CD4-positive, alpha-beta T cell treated with Interleukin-15 for 4 hours (primary cell): Measurements from ENCODE around the gene NFKBIE.
"Not testable (repeated sequence)": the region's sequence is repeated elsewhere in the genome, so short reads cannot be mapped to it uniquely, and the experiment has no call there.

Source experiments
- DNase-seq: peaks from one replicate; pipeline ENCODE4 v3.0.0-alpha.2; 2020; ENCODE audit warnings: low spot score

The NFKBIE gene

DNA sequence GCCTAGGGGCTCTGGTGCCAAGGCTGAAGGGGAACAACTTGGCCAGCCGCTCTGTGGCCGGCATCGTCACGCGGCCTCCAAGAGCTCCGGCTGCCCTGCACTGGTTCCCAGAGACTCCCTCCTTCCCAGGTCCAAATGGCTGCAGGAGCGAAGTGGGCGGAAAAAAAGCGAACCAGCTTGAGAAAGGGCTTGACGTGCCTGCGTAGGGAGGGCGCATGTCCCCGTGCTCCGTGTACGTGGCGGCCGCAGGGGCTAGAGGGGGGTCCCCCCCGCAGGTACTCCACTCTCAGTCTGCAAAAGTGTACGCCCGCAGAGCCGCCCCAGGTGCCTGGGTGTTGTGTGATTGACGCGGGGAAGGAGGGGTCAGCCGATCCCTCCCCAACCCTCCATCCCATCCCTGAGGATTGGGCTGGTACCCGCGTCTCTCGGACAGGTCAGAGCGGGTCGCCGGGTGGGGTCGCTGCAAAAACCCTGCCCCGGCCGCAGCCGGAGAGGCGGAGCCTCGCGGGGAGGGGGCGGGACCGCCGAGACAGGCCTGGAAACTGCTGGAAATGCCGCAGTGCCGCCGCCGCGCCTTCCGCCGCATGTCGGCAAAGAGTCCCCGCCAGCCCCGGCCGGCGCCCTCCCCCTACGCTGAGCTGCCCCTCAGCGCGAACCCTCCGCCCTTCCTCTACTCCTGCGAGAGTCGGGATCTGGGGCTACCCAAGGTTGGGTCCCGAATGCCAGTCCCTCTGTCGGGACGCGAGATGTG is 19.3 kb downstream of the NFKBIE start:
- peak; percentile 80 for DNase-seq

DNA sequence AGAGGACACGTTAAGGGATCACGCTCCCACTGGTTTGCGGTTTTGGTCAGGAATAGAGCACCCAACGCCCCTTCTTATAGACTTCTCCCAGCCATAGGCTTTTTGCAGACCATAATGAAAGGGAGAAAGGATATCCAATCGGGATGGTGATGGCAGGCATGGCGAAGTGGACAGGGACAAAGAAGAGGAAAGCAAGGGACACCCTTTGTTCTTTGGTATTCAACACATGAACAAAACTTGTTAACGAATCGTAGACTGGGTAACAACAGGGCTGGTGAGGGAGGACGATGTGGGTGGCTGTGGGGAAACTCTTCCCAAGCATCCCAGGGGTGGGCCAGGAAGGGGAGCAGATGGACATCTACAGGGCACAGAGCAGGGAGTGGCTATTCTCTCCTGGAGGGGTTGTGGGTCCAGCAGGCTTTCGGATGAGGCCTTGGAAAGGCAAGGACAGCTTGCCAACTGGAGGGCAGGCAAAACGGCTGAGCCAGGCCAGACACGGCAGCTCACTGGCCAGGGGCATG is 19.9 kb downstream of the NFKBIE start:
- DNase-seq = no peak

DNA sequence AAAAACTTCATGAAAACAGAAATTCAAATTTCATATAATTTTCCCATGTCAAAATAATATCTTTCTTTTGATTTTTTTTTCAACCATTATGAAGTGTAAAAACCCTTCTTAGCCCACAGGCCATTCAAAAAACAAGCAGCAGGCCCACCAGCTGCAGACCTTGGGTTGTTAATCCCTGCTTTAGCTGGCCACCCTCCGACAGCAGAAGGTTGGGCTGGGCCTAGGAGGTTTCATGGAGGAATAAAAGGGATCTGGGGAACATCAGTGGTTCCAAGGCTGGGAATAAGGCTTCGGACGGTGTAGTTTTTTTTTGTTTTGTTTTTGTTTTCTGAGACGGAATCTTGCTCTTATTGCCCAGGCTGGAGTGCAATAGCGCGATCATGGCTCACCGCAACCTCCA is 22.0 kb downstream of the NFKBIE start:
- no peak for DNase-seq

DNA sequence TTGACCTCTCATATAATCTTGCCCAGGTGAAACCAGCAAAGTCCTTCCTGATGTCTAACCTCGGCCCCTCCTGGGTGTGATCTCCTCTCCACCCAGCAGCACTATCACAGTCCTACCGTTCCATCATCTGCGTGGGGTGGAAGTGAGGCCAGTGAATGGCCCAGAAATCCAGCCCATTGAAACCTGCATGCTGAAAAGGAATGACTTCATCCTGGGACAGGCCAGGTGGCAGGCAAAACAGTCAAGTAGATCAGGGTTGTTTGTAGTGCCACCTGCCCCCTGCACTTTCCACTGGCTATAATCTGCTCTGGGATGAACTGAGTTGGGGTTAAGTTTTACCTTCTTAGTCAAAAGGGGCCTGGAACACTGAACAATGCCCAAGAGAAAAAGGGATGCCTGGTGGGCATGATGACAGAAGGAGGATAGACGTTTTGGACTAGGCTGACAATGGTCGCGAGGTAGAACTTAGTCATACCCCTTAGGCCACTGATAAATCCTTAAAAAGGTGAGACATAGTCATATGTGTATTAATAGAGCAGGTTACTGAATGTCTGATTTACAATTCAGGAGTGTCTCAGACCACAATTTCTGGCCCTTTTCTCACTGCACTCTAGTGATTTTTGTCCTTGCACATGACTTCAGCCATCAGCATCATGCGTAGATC is 26.5 kb downstream of the NFKBIE start:
- DNase-seq = no peak

DNA sequence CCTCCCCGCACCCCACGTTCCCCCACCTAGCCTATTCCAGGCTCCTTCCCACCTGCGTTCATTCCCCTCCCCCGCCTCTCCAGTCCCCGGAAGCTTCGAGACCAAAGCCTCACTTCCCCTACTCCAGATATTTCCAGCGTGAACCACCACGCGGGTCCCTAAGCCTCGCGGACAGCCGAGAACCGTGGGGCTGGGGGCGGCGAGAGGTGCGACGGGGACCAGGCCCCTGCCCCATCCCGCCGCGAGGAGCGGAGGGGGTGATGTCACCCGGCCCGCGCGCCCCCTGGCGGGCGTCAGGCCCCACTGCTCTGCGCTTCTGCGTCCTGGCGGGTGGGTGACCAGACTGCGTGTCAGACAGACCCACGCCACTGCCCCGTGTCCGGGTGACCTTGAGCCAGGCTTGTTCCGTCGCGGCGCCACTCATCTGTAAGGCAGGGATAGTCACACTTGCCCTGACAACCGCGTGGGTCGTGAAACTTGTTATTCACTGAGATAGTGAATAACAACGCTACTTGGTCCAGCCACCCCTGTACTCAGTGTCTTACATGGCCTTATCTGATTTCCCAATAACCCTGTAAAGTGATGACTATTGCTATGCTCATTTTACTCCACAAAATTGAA is 27.4 kb downstream of the NFKBIE start:
- peak; percentile 77 for DNase-seq

DNA sequence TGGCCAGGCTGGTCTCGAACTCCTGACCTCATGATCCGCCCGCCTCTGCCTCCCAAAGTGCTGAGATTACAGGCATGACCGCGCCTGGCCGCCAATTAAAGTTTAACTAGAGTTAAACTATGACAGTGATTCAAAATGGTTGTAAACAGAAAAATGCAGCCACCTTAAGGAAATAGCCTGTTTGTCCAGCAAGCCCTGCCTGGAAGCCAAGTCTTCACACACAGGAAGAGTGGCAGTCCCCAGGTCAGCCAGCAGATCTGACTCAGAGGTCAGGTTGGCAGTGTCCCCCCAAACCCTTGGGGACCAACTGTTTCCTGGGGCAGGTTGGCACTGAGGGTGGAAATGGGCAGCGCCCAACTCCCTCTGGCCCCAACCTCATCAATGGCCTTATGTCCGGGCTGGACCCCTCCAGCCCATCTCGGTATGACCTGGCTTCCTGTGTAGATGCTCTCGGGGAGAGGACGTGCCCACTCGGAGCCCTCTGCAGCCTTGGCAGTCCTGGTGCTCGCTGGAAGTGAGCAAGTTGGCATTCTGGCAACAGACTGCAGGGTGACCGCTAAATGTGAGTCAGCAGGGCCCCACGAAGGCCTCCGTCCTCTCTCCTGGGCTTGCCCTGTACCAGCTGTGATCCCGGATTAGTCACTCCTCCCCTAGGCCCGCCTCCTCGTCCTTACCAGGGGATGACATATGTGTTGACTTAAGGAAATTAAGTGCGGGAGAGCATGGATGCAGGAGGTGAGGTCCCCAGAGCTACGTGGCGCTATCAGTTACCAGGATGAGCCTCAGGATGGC is 28.1 kb downstream of the NFKBIE start:
- peak; percentile 82 for DNase-seq

DNA sequence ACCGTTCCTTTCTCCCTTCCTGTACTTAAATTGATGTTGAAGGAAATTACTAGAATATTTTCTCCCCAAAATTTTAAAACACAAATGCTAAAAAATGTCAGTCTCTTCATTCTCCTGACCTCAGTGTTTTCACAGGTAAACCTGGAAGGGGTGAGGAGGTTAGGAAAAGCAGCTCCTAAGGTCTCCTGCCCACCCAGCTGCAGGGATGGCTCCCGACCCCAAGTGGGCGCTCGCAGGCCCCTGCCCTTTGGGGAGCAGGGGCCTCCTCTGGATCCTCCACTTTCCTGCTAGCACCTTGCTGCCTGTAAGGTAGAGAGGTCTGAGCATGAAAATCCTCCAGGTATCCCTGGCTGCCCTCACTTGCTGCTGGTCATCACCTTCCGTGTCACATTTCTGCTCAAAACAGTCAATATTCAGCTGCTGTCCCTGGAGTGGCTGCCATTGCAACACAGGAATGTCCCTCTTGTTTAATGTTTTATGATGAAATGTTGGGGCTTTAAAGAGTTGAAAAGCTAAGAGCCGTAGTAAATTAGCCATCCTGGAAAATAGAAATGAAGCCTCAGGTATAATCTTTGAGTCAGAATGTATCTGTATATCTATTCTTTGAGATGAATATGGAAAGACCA is 29.3 kb downstream of the NFKBIE start:
- no peak for DNase-seq

DNA sequence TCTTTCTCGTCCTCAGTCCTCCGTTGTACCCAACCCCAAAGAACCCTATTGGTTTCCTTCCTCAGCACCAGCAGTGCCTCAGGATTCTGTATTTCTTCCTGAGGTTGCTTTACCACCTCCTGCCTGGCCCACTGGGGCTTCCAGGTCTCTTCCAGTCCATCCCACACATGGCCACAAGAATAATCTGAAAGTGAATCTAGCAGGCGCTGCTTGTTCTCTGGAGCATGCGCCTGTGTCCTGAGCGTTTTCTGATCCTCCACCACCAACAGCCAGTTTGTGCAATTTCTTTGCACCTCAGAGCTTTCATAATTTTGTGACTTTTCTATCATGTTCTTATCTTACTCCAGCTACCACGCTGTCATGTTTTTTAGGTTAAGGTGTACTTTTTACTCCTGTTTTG is 30.1 kb downstream of the NFKBIE start:
- no peak for DNase-seq

DNA sequence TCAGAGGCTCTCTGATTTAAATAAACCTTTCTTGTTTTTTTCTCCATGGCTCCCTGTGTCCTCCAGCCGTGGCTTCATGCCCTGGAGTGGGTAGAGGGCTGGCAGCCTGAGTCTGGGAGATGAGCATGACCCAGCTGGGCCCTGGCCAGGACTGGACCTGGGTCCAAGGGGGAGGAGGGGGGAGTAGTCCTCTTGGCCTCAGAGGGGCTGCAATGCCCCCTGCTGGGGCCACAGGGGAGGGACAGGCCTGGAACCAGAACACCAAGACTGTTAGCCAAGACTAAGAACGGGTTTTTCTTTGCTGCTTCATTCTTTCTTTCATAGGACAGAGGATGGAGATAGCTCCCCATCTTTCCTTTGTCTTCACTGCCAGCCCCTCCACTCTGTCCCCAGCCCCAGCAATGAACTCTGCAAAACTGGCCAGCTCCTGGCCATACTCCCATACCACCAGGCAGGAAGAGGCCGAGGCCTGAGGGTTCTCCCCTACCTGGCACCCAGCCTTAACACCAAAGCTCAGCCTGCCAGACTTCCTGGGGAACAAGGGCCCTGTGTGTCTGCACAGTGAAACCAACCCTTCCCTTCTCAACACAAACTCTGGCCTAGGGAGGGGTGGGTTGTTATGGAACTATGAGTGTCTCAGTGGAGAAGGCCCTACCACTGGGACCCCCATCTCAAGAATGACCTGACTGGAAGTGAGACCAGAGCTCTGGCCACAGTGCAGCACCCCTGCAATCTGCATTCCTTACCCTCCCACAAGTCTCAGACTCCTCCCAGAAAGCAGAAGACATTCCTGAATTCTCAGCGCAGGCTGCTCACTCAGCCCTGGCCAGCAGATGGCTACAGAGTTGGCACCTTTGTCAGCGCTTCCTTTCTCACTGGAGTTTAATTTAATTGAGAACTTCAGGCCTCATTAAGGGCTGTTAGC is 31.0 kb downstream of the NFKBIE start:
- no peak for DNase-seq

DNA sequence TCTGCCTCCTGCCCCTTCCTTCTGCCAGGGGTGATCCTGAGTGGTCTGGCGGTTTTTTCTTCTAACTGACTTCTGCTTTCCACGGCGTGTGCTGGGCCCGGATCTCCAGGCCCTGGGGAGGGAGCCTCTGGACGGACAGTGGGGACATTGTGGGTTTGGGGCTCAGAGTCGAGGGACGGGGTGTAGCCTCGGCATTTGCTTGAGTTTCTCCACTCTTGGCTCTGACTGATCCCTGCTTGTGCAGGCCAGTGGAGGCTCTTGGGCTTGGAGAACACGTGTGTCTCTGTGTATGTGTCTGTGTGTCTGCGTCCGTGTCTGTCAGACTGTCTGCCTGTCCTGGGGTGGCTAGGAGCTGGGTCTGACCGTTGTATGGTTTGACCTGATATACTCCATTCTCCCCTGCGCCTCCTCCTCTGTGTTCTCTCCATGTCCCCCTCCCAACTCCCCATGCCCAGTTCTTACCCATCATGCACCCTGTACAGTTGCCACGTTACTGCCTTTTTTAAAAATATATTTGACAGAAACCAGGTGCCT is 31.7 kb downstream of the NFKBIE start:
- DNase-seq = no peak

DNA sequence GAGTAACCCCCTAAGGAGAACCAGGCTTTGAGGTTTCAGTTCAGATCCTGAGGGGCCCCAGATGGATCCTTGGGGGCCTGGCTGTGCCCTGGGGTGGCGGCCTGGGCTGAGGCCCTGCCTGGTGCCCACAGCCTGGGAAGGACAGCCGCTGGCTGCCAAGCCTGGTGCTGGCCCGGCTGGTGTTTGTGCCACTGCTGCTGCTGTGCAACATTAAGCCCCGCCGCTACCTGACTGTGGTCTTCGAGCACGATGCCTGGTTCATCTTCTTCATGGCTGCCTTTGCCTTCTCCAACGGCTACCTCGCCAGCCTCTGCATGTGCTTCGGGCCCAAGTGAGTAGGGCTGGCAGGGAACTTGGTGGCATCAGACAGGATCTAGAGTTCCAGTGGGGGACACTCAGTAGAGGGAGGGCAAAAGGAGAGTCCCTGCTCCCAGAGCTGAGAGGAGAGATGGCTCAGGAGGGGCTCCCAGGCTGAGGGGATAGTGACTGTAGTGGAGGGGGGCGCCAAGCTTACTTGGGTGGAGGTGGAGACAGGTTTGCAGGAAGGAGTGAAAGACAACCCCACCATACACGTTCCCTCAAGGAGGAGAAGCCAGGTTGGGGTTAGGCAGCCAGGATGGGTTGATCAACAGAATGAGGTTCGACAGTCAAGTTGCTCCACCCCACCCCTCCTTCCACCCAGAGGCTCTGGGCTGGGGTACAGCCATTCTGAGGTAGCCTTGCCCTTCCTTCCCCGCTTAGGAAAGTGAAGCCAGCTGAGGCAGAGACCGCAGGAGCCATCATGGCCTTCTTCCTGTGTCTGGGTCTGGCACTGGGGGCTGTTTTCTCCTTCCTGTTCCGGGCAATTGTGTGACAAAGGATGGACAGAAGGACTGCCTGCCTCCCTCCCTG is 32.4 kb downstream of the NFKBIE start:
- no peak for DNase-seq

DNA sequence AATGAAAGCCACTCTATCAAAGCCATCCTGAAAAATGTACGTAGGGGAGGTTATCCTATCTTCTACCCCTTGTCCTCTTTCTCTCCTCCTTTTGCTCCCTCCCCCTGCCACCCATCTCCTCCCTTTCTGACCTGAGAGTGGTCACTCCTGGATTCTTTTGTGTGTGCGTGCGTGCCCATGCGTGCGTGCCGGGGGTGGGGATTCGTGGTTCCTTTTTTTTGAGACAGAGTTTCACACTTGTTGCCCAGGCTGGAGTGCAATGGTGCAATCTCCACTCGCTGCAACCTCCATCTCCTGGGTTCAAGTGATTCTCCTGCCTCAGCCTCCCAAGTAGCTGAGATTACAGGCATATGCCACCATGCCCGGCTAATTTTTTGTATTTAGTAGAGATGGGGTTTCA is 33.9 kb downstream of the NFKBIE start:
- not testable (repeated sequence) for DNase-seq

DNA sequence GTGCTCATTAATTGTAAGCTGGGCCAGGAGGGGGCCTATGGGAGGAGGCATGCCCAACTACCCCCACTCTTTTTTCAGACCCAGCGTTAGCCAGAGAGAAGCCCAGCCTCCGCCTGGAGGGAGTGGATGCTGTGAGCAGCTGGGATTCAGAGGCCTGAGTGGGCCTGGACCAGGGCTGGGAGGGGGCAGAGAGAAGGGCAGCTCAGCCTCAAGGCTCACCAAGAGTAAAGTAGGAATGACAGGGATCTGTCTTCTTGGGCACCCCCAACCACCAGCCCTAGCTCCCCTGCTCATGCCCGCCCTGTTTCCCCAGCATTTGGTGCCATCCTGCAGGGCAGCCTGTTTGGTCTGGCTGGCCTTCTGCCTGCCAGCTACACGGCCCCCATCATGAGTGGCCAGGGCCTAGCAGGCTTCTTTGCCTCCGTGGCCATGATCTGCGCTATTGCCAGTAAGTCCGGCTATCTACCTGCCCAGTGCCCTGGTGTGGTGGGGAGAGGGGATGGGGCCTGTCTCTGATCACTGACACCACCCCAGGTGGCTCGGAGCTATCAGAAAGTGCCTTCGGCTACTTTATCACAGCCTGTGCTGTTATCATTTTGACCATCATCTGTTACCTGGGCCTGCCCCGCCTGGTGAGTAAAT is 35.2 kb downstream of the NFKBIE start:
- no peak for DNase-seq

DNA sequence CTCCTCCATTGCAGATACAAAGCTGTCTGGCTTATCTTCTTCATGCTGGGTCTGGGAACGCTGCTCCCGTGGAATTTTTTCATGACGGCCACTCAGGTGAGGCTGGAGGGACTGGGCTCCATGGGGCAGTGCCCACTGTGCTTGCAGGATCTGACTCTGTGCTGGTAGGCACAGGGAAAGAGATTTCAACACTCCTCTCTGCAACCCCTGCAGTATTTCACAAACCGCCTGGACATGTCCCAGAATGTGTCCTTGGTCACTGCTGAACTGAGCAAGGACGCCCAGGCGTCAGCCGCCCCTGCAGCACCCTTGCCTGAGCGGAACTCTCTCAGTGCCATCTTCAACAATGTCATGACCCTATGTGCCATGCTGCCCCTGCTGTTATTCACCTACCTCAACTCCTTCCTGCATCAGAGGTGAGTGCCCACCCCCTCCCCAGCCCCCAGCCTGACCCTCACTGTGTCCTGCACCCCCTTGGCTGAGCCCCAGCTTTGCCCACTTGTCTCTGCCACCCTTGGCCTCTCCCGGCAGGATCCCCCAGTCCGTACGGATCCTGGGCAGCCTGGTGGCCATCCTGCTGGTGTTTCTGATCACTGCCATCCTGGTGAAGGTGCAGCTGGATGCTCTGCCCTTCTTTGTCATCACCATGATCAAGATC is 35.8 kb downstream of the NFKBIE start:
- no peak for DNase-seq

DNA sequence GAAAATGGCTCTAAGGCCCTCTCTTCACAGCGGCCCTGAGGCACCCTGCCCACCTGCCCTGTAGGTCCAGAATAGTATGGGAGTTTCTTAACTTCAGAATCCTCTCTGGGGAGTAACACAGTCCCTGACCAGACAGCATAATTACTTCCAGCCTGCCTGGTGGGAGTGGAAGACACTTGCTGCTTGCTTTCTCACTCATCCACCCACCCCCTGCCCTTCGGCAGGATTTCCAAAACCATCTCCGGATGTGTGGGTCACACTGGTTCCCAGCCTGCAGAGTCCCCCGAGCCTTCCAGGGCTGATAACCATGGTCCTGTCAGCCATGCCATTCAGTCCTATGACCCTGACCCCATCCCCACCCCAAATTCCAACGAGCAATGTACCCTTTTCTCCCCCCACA is 36.5 kb downstream of the NFKBIE start:
- no peak for DNase-seq

DNA sequence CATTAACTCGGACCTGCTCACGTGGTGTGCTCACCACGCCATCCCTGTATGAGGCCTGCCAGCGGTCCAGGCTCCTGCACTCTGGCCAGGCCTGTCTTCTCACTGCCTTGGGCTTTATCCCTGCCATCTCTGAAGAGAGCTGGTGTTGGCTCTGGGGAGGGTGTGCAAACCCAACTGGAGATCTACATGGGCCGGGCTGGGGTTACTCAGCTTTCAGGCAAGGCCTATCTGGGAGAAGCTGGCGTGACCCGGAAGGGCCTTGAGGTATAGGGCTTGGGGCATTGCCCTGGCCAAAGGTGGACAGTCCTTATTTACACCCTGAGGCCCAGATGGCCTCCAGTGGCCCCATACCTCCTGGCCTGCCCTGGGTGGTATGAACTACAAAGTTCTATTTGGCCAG is 36.9 kb downstream of the NFKBIE start:
- no peak for DNase-seq

DNA sequence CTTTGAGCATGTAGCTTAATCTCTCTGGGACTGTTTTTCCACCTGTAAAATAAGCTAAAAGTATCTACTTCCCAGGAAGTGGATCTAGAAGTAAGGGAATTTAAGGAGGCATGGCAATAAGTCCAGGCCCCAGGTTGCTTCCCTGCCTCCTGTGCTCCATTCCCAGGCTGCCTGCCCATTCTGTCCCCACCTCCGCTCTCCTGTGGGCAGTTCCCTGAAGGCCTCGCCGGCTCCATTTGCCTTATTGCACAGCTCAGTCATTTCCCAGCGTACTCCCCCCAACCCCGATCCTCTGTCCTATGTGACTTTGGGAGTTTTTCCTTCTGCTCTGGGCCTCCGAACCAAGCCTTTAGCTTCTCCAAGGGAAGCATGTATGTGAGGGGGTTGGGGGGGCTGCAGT is 37.3 kb downstream of the NFKBIE start:
- no peak for DNase-seq

DNA sequence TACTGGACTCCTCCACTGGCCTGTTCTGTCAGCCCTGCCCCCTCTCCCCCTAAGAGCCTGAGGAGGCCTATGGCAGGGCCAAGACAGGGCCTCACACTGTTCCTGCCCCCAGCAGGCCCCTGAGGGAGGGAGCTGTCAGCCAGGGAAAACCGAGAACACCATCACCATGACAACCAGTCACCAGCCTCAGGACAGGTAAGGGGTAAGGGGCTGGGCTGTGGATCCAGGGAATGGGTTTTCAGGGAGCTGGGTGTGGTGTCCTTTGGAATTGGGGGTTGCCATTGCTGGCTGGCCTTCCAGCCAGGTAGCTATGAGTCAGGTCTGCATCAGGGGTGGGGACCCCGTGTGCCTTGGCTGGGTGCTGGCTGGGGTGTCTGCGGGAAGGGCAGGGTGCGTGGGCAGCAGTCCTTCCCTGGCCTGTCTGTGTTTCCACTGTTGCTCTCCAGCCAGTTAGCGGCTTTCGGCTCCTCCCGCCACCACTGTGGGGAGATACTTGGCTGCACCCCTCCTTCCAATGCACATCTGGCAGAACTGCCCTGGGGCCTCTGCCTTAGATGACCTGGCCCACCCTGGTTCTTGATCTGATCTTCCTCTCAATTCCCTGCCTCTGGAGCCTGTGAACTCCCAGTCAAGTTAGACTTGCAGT is 38.1 kb downstream of the NFKBIE start:
- DNase-seq = no peak
